Activated CD4-positive, alpha-beta T cell treated with anti-CD3 and anti-CD28 coated beads, Interleukin-2, amount 10 ng/mL, durations not matched to agents 7 days and 5 days (primary cell): Measurements from ENCODE around the gene PITPNM3. TPM values are rescaled to one million over a fixed set of nuclear protein-coding genes. Genes with fewer than 3 reads are reported as not detected.

Experiments
- CTCF ChIA-PET: fragments of 350-600 bp; sonication (Branson Sonifier 250); formaldehyde crosslinking; loops from one replicate; lab custom pipeline; 2021; ENCODE audit warnings: antibody characterized with exemption; lab: Charles Lee
- POLR2A ChIA-PET: fragments of 350-600 bp; sonication (Branson Sonifier 250); formaldehyde crosslinking; loops from one replicate; lab custom pipeline; 2021; ENCODE audit warnings: antibody characterized with exemption; lab: Charles Lee
- DNase-seq: peaks from one replicate; pipeline ENCODE4 v3.0.0-alpha.2; 2020
- H3K27ac Mint-ChIP-seq: one replicate; pipeline ENCODE4 v1.8.0; 2021; ENCODE audit warnings: mild to moderate bottlenecking, moderate library complexity, mixed read lengths
- H3K27me3 Mint-ChIP-seq: one replicate; pipeline ENCODE4 v1.8.0; 2021; ENCODE audit warnings: mixed read lengths
- H3K36me3 Mint-ChIP-seq: one replicate; pipeline ENCODE4 v1.8.0; 2021; ENCODE audit warnings: low read depth, mixed read lengths
- H3K4me1 Mint-ChIP-seq: one replicate; pipeline ENCODE4 v1.8.0; 2021; ENCODE audit warnings: mixed read lengths
- H3K4me3 Mint-ChIP-seq: one replicate; pipeline ENCODE4 v1.8.0; 2021; ENCODE audit warnings: mild to moderate bottlenecking, moderate library complexity, mixed read lengths
- H3K9me3 Mint-ChIP-seq: one replicate; pipeline ENCODE4 v1.8.0; 2021; ENCODE audit warnings: mixed read lengths
- total RNA-seq, 2 experiments: library from RNA; stranded (reverse); gene quantifications; one replicate each; pipeline ENCODE4 v1.2.3, GENCODE V29; 2021

Gene PITPNM3
- total RNA-seq, 2 experiments from 2014 or later, result 0.33 to 0.37 TPM

- CTCF ChIA-PET, result no interaction called here
These were observed 95.1 kb downstream of the PITPNM3 start for GRCh38 chr17:6461246-6461645.

GRCh38 chr17:6460531-6461161 is 95.7 kb downstream of the PITPNM3 start:
- Mint-ChIP-seq H3K4me3 (no peak overlapping the region), H3K27ac (no peak overlapping the region), H3K9me3 (no peaks in the 10 kb centered on the region), H3K27me3 (peaks cover 3% of the 10 kb centered on the region), H3K4me1 (peaks cover 19% of the 10 kb centered on the region), H3K36me3 (no peaks in the 10 kb centered on the region)
- DNase-seq, result no peak
- POLR2A ChIA-PET, result no interaction called here
- CTCF ChIA-PET, result no interaction called here

More at GRCh38 chr17:6461246-6461645, 95.1 kb downstream of the PITPNM3 start:
- H3K4me1 Mint-ChIP-seq, result peaks cover 18% of the 10 kb centered on the region
- peaks cover 3% of the 10 kb centered on the region for H3K27me3 Mint-ChIP-seq
- no peaks in the 10 kb centered on the region for H3K9me3 Mint-ChIP-seq
- H3K27ac Mint-ChIP-seq, result no peak overlapping the region
- H3K4me3 Mint-ChIP-seq, result no peak overlapping the region
- no peaks in the 10 kb centered on the region for H3K36me3 Mint-ChIP-seq
- POLR2A ChIA-PET, result no interaction called here
- no peak for DNase-seq

- ChIA-PET POLR2A (no interaction called here), CTCF (no interaction called here)
- peaks cover 7% of the 10 kb centered on the region for H3K27me3 Mint-ChIP-seq
- H3K4me1 Mint-ChIP-seq, result peaks cover 24% of the 10 kb centered on the region
- no peak for DNase-seq
- no peaks in the 10 kb centered on the region for H3K9me3 Mint-ChIP-seq
- no peak overlapping the region for H3K4me3 Mint-ChIP-seq
- H3K36me3 Mint-ChIP-seq, result no peaks in the 10 kb centered on the region
- H3K27ac Mint-ChIP-seq, result no peak overlapping the region
These were observed 97.8 kb downstream of the PITPNM3 start for GRCh38 chr17:6458460-6458950.

- H3K27me3 Mint-ChIP-seq, result peaks cover 8% of the 10 kb centered on the region
- no peak overlapping the region for H3K4me3 Mint-ChIP-seq
- no peaks in the 10 kb centered on the region for H3K9me3 Mint-ChIP-seq
- H3K36me3 Mint-ChIP-seq, result no peaks in the 10 kb centered on the region
- no peak overlapping the region for H3K27ac Mint-ChIP-seq
- POLR2A ChIA-PET, result no interaction called here
- DNase-seq, result no peak
- CTCF ChIA-PET, result no interaction called here
- H3K4me1 Mint-ChIP-seq, result peaks cover 24% of the 10 kb centered on the region
These were observed 98.5 kb downstream of the PITPNM3 start for GRCh38 chr17:6457688-6458459.

GRCh38 chr17:6456914-6457687 is 99.3 kb downstream of the PITPNM3 start:
- POLR2A ChIA-PET, result no interaction called here
- no peaks in the 10 kb centered on the region for H3K9me3 Mint-ChIP-seq
- H3K4me1 Mint-ChIP-seq, result peaks cover 21% of the 10 kb centered on the region
- H3K36me3 Mint-ChIP-seq, result no peaks in the 10 kb centered on the region
- H3K4me3 Mint-ChIP-seq, result no peak overlapping the region
- no peak for DNase-seq
- CTCF ChIA-PET, result no interaction called here
- H3K27ac Mint-ChIP-seq, result no peak overlapping the region
- peaks cover 12% of the 10 kb centered on the region for H3K27me3 Mint-ChIP-seq

GRCh38 chr17:6456321-6456720 is 100.0 kb downstream of the PITPNM3 start:
- peaks cover 15% of the 10 kb centered on the region for H3K4me1 Mint-ChIP-seq
- CTCF ChIA-PET, result interaction anchor here (1.1 kb wide), 1 partner anchor 16 kb away, joined by 3 read pairs; no protein-coding TSS in a partner anchor
- peaks cover 12% of the 10 kb centered on the region for H3K27me3 Mint-ChIP-seq
- POLR2A ChIA-PET, result no interaction called here
- no peak overlapping the region for H3K4me3 Mint-ChIP-seq
- no peaks in the 10 kb centered on the region for H3K9me3 Mint-ChIP-seq
- no peaks in the 10 kb centered on the region for H3K36me3 Mint-ChIP-seq
- no peak for DNase-seq
- H3K27ac Mint-ChIP-seq, result peak overlapping the region; percentile 17

DNA sequence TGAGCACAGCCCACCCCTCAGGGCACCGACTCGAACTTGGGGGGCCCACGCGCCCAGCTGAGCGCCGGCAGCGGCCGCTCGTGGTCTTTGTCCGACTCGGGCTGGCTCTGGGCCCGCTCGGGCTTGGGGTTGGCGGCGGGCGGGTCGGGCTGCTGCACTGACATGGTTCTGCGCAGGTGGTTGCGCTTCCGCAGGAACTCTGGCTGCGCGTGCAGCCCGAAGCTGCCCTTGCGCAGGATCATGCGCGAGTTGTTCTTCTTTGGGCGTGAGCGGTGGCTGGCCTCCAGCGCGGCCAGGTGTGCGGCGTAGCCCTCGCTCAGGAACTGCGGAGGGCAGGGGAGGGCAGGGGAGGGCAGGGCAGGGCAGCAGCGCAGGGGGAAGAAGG is 101.0 kb downstream of the PITPNM3 start:
- Mint-ChIP-seq H3K4me3 (peak overlapping the region; percentile 26), H3K36me3 (no peaks in the 10 kb centered on the region), H3K27me3 (peaks cover 12% of the 10 kb centered on the region), H3K27ac (no peak overlapping the region), H3K4me1 (peaks cover 14% of the 10 kb centered on the region), H3K9me3 (no peaks in the 10 kb centered on the region)
- CTCF ChIA-PET, result interaction anchor here (1.1 kb wide), 1 partner anchor 17 kb away, joined by 3 read pairs; no protein-coding TSS in a partner anchor
- POLR2A ChIA-PET, result no interaction called here
- DNase-seq, result peak; percentile 46

DNA sequence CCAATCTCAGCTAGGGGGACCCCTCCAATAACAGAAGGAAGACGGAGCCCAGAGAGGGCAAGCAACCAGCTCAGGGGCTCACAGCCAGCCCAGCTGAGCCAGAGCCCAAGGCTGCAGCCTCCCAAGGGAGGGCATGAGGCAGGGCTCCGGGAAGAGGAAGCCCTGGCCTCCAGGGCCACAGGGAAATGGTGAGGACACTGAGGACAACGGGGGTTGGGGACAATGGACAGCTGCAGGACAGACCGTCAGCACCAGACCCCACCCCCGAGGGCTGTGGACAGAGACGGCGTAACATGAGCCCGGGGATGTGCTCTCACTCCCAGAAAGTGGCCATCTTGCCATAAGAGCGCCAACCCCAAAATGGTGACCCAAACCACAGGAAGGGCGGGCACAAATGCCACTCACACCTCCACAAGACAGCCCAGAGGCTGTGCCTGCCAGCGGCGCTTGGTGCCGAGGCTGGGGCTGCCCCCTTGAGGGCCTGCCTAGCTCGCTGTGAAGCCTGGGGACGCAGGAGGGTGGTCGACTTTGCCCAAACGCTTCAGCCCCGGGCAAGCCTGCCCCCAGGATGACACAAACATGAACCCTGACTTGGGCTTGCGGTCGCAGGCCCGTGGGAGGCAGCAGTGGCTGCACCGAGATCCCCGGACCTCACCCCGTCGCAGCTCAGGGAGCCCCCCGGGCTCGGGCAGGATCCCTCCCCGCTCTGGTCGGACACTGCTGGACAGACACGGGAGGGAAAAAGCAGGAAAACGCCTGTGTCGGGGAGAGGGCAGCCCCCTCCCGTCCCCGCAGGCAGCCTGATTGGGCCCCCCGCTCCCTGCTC is 101.6 kb downstream of the PITPNM3 start:
- Mint-ChIP-seq H3K4me3 (no peak overlapping the region), H3K27me3 (peaks cover 9% of the 10 kb centered on the region), H3K36me3 (peaks cover 4% of the 10 kb centered on the region), H3K9me3 (no peaks in the 10 kb centered on the region), H3K4me1 (peaks cover 14% of the 10 kb centered on the region), H3K27ac (no peak overlapping the region)
- DNase-seq, result no peak
- CTCF ChIA-PET, result interaction anchor here (1.1 kb wide), 1 partner anchor 10 kb away, joined by 3 read pairs; the partner anchor contains the start of gene PIMREG
- POLR2A ChIA-PET, result no interaction called here

GRCh38 chr17:6453279-6454024 is 102.9 kb downstream of the PITPNM3 start:
- Mint-ChIP-seq H3K9me3 (no peaks in the 10 kb centered on the region), H3K4me3 (no peak overlapping the region), H3K27ac (no peak overlapping the region), H3K36me3 (peaks cover 5% of the 10 kb centered on the region), H3K4me1 (peaks cover 14% of the 10 kb centered on the region), H3K27me3 (peaks cover 9% of the 10 kb centered on the region)
- CTCF ChIA-PET, result interaction anchor here (1.1 kb wide), 1 partner anchor 9 kb away, joined by 3 read pairs; the partner anchor contains the start of gene PIMREG
- DNase-seq, result no peak
- POLR2A ChIA-PET, result interaction anchor here (0.7 kb wide), 1 partner anchor 272 kb away, joined by 3 read pairs; no protein-coding TSS in a partner anchor

- Mint-ChIP-seq H3K27ac (no peak overlapping the region), H3K4me1 (peaks cover 14% of the 10 kb centered on the region), H3K4me3 (no peak overlapping the region), H3K36me3 (peaks cover 5% of the 10 kb centered on the region), H3K27me3 (peaks cover 9% of the 10 kb centered on the region), H3K9me3 (no peaks in the 10 kb centered on the region)
- DNase-seq, result no peak
- ChIA-PET CTCF (no interaction called here), POLR2A (interaction anchor here (0.5 to 0.7 kb wide), 2 partner anchors 28 to 273 kb away, joined by 3 to 4 read pairs; no protein-coding TSS in a partner anchor)
These were observed 103.7 kb downstream of the PITPNM3 start for GRCh38 chr17:6452471-6453266.
